Astrocyte (in vitro differentiated cells and primary cell): ENCODE measurements around the gene LAMA3.

Source experiments
- EZH2 ChIP-seq: IDR thresholded peaks from 2 replicates; pipeline ENCODE4 v1.6.1; 2012; ENCODE audit warnings: mild to moderate bottlenecking, low read length, inconsistent platforms; ENCODE audit not compliant: insufficient read depth
- TF ChIP-seq, protein P1 (sequence below): IDR thresholded peaks from 2 replicates; pipeline ENCODE4 v1.5.1; 2011; ENCODE audit warnings: low read depth, mild to moderate bottlenecking, inconsistent platforms, low read length, moderate library complexity; ENCODE audit not compliant: insufficient read depth

DNA sequence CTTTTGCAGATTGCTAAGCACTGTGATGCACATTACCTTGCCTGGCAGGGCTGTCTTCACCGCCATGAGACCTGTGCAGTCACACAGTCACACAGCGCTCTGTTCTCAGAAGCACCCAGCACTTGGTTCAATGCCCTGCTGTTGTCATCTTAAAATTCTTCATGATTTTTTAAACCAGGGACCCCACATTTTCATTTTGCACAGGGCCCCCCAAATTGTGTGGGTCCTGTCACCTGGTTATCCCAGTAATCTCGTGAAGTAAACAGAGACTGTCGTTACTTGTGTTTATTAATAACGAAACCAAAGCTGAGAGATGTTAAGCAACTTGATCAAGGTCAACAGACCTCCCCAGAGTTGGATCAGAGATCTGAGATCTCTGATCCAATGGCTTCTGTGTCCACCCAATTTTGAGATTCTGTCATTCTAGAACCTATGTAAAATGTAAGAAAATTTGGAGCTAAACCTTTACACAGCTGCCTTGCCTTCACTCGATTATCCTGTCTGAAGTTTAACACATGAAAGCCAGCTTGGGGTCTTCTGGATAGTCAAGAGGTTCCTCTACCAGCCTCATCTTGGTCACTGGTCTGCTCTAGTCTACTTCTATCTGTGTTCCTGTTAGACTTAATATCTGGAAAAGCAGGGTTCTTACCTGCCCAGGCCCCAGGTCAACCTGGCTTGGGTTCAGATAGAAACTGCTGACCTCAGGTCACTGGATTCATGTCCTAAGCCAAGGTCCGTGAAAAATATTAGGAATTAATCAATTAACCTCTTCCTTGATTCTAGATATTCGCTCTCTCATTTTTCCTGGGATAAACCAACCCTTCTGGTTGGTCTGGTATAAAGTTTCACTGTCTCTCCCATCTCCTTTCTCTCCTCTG is 311.6 kb downstream of the LAMA3 start:
- TF ChIP-seq, protein P1, sequence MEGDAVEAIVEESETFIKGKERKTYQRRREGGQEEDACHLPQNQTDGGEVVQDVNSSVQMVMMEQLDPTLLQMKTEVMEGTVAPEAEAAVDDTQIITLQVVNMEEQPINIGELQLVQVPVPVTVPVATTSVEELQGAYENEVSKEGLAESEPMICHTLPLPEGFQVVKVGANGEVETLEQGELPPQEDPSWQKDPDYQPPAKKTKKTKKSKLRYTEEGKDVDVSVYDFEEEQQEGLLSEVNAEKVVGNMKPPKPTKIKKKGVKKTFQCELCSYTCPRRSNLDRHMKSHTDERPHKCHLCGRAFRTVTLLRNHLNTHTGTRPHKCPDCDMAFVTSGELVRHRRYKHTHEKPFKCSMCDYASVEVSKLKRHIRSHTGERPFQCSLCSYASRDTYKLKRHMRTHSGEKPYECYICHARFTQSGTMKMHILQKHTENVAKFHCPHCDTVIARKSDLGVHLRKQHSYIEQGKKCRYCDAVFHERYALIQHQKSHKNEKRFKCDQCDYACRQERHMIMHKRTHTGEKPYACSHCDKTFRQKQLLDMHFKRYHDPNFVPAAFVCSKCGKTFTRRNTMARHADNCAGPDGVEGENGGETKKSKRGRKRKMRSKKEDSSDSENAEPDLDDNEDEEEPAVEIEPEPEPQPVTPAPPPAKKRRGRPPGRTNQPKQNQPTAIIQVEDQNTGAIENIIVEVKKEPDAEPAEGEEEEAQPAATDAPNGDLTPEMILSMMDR, result no peak
- TF ChIP-seq EZH2, result no peak
